ENCODE results near the gene NFS1.
"Not testable (repeated sequence)": the region's sequence is repeated elsewhere in the genome, so short reads cannot be mapped to it uniquely, and the experiment has no call there.

- not testable (repeated sequence) for TF ChIP-seq CTCF, EP300 (IDR thresholded peaks at IDR 0.05)
Observed at GRCh38 chr20:35718321-35718720, 19.2 kb upstream of the NFS1 start.
